Gastroesophageal sphincter (tissue), 3 donors: ENCODE data around the gene HTR3E.

Source experiments
- EP300 ChIP-seq: sonication (generic); formaldehyde crosslinking; IDR thresholded peaks from one replicate; pipeline ENCODE4 v1.6.1; 2017; ENCODE audit warnings: antibody characterized with exemption, mild to moderate bottlenecking
- POLR2AphosphoS5 ChIP-seq: sonication (generic); formaldehyde crosslinking; IDR thresholded peaks from one replicate; pipeline ENCODE4 v1.6.1; 2017; ENCODE audit warnings: antibody characterized with exemption
- TF ChIP-seq, protein P1 (sequence below), 4 experiments: fragments of 200-600 bp in 2 of 4; fragments of 450-650 bp in 2 of 4; sonication (generic) in 1 of 4; IDR thresholded peaks; one replicate each; pipeline ENCODE4 v1.5.1; 2017 to 2019; ENCODE audit warnings: antibody characterized with exemption in 4 of 4, mild to moderate bottlenecking in 2 of 4, moderate library complexity in 2 of 4

DNA sequence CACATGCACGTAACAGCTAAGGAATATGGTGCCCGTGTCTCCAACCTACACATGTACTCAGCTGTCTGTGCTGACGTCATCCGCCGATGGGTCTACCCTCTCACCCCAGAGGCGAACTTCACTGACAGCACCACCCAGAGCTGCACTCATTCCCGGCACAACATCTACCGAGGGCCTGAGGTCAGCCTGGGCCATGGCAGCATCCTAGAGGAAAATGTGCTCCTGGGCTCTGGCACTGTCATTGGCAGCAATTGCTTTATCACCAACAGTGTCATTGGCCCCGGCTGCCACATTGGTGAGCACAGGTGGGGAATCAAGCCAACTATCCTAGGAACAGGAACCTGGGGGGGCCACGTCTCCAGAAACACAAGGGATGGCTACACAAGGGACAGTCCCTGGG is 43.6 kb downstream of the HTR3E start:
- TF ChIP-seq EP300 (no peak), POLR2AphosphoS5 (no peak)
- TF ChIP-seq, protein P1, sequence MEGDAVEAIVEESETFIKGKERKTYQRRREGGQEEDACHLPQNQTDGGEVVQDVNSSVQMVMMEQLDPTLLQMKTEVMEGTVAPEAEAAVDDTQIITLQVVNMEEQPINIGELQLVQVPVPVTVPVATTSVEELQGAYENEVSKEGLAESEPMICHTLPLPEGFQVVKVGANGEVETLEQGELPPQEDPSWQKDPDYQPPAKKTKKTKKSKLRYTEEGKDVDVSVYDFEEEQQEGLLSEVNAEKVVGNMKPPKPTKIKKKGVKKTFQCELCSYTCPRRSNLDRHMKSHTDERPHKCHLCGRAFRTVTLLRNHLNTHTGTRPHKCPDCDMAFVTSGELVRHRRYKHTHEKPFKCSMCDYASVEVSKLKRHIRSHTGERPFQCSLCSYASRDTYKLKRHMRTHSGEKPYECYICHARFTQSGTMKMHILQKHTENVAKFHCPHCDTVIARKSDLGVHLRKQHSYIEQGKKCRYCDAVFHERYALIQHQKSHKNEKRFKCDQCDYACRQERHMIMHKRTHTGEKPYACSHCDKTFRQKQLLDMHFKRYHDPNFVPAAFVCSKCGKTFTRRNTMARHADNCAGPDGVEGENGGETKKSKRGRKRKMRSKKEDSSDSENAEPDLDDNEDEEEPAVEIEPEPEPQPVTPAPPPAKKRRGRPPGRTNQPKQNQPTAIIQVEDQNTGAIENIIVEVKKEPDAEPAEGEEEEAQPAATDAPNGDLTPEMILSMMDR (IDR thresholded peaks at IDR 0.05): no peak
